Amygdala (tissue), 56 donors: Measurements from ENCODE around the gene ATP11A.
"Not testable (repeated sequence)": the region's sequence is repeated elsewhere in the genome, so short reads cannot be mapped to it uniquely, and the experiment has no call there.

Experiments
- DNase-seq, 56 donors: peaks; one replicate each; lab custom pipeline; 2025; lab: John Stamatoyannopoulos, UW

The ATP11A gene

GRCh38 chr13:112706171-112706570 is 16.3 kb downstream of the ATP11A start:
- DNase-seq = no peak

- DNase-seq = no peak
Measured at GRCh38 chr13:112708560-112709240, 18.9 kb downstream of the ATP11A start.

GRCh38 chr13:112709316-112709715 is 19.5 kb downstream of the ATP11A start:
- DNase-seq = not testable (repeated sequence)

GRCh38 chr13:112709825-112710783 is 20.3 kb downstream of the ATP11A start:
- no peak for DNase-seq

- DNase-seq = no peak
Measured at GRCh38 chr13:112710855-112711527, 21.2 kb downstream of the ATP11A start.

- DNase-seq = peak in 27 of 56 donors; percentile 9 to 87 (median 53)
Measured at GRCh38 chr13:112711528-112712265, 21.9 kb downstream of the ATP11A start.

- DNase-seq = no peak
Measured at GRCh38 chr13:112712451-112713207, 22.8 kb downstream of the ATP11A start.

- DNase-seq = no peak
Measured at GRCh38 chr13:112713517-112714253, 23.8 kb downstream of the ATP11A start.

- DNase-seq = no peak
Measured at GRCh38 chr13:112714376-112715174, 24.7 kb downstream of the ATP11A start.

GRCh38 chr13:112715210-112715609 is 25.4 kb downstream of the ATP11A start:
- no peak for DNase-seq

- no peak for DNase-seq
Measured at GRCh38 chr13:112715715-112716460, 26.1 kb downstream of the ATP11A start.

- DNase-seq = no peak
Measured at GRCh38 chr13:112716461-112716820, 26.6 kb downstream of the ATP11A start.

GRCh38 chr13:112716841-112717520 is 27.1 kb downstream of the ATP11A start:
- no peak for DNase-seq

GRCh38 chr13:112718318-112718717 is 28.5 kb downstream of the ATP11A start:
- DNase-seq = no peak

- no peak for DNase-seq
Measured at GRCh38 chr13:112719016-112719415, 29.2 kb downstream of the ATP11A start.

- no peak for DNase-seq
Measured at GRCh38 chr13:112719556-112719955, 29.7 kb downstream of the ATP11A start.

GRCh38 chr13:112720251-112720650 is 30.4 kb downstream of the ATP11A start:
- no peak for DNase-seq
